ENCODE measurements around the gene ITGAL.
A peak's percentile ranks its signal among the peaks of the same experiment; 100 is the strongest.

Gene ITGAL

GRCh38 chr16:30567160-30567990 lies 94.8 kb downstream of the ITGAL start:
- peak; percentile 47 for DNase-seq (ENCODE audit: low read depth)

GRCh38 chr16:30567991-30568638 lies 95.6 kb downstream of the ITGAL start:
- peak; percentile 27 for DNase-seq (ENCODE audit: low read depth)

DNA sequence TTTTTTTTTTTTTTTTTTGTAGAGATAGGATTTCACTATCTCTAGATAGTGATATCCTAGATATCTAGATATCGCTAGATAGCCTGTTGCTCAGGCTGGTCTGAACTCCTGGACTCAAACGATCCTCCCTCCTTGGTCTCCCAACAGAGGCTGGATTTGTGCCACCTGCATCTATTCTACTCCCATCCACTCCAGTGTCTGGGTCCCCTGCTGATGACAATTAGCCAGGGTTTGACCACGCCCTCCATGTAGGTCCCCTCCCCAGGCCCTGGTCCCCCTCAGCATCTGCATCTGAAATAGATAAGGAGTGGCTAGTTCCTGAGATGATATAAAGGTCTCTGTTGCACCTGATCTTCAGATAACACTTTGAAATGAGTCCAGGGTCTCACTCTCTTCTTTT lies 96.7 kb downstream of the ITGAL start:
- no peak for DNase-seq (ENCODE audit: low read depth)

DNA sequence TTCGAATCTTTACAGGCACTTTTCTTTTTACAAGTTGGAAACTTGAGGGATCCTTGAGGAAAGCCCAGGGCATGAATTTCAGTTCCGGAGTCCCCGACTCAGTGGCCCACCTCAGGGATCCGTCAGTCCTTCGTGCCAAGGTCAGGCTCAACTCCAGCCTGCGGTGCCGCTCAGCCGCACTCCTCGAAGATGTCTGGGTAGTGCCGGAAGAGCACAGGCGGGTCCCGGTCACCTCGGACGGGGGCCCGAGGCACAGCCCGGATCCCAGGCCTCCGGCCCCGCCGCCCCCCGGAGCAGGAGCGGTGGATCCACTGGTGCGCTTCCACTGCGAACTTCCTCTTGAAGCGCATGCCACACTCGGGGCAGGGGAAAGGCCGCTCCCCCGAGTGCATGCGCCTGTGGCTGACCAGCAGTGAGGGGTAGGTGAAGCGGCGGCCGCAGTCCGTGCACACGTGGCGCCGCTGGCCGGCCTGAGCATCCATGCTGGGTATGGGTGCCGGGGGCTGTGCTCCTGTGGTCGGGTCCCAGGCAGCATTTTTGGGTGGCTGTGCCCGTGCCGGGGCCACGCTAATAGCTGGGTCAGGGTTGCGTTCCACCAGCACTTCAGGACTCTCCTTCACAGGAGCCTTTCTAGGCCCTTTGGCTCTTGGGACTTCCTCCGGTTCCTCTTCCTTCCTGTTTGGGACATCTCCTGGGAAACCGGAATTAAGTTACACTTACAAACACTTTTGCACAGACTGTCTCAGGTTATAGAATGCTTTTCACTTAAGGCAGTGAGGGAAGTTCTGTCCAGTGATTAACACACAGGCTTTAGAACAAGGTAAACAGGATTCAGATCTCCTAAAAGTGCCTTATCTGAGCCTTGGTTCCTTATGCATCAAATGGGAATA lies 97.4 kb downstream of the ITGAL start:
- DNase-seq (ENCODE audit: low read depth), result no peak

- no peak for DNase-seq (ENCODE audit: low read depth)
These were observed 98.3 kb downstream of the ITGAL start for GRCh38 chr16:30570636-30571444.

DNA sequence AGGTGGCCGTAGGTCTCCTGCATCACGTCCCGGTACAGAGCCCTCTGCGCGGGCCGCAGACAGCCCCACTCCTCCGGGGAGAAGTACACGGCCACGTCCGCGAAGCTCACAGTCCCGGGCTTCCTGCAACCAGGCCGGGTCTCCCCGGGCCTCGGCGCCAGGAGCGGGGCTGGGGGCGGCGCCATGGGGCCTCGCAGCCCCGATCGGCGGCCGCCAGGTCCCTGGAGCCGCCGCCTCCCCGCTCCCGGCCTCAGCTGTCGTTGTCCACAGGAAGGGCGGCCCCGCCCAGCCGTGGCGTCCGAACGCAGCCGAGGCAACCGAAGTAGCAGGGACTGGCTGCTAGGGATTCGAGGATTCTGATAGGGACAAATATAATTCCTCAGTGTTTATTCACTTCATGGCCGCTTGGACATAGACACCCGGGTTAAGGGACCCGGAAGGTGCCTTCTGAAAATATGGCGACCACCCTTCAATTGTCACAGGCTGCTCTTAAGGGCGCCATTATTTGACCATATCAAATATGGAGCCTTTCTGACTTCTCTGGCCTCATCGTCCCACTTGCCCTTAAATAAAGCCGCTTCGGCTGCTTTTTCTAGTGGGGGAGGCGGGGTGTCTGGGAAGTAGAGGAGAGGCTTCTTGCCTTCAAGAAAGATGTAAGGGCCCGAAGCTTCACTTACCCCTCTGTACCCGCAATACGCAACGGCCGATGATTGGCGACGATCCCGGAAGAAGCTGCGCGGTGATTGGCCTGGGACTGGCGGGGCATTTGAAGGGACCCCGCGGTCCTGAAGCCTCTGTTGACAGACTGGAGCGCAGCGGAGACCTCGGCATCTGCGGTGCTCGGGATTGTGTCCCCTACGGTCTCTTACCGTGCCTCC lies 99.1 kb downstream of the ITGAL start, which contains the start of gene ZNF688:
TSS of gene ZNF688 (minus strand) at position 270 of the 878 bp plus-strand sequence. CDS start at position 185, 85 bp downstream.
- DNase-seq (ENCODE audit: low read depth), result peak; percentile 93
